IMR-90 (cell line): Measurements from ENCODE around the gene SNX5. TPM values are rescaled to one million over a fixed set of nuclear protein-coding genes. Genes with fewer than 3 reads are reported as not detected.

Experiments
- ATAC-seq: fragments of 200-7000 bp; cut with Tn5 transposase; 2 replicates; pipeline ENCODE4 v1.9.1; 2020; ENCODE audit warnings: low read depth, mild to moderate bottlenecking, moderate library complexity
- BruUV-seq: library from RNA; stranded (reverse); fragments of 400-500 nt; replicated peaks from 2 replicates; lab custom pipeline; 2021; lab: Mats Ljungman, UMichigan
- CTCF ChIA-PET: fragments of 300-600 bp; formaldehyde crosslinking; extraction: SDS; loops from one replicate; lab custom pipeline; 2021; ENCODE audit warnings: antibody characterized with exemption; lab: Yijun Ruan, JAX
- POLR2A ChIA-PET: fragments of 300-600 bp; sonication (Branson Sonifier 250); formaldehyde crosslinking; loops from one replicate; lab custom pipeline; 2022; ENCODE audit warnings: antibody characterized with exemption; ENCODE audit not compliant: unreplicated experiment; lab: Charles Lee
- DNase-seq: peaks from one replicate; pipeline ENCODE4 v3.0.0; 2013
- H2AFZ ChIP-seq: replicated peaks from 2 replicates; pipeline ENCODE3; 2013; ENCODE audit warnings: low read length, mild to moderate bottlenecking; ENCODE audit not compliant: poor library complexity
- H2AK5ac ChIP-seq: 2 replicates; pipeline ENCODE4 v1.6.1; 2013; ENCODE audit warnings: low read depth, low read length, inconsistent platforms
- H2AK9ac ChIP-seq: replicated peaks from 2 replicates; pipeline ENCODE3; 2013; ENCODE audit warnings: mild to moderate bottlenecking, low read depth, low read length, moderate library complexity; ENCODE audit not compliant: poor library complexity
- H2BK120ac ChIP-seq: 2 replicates; pipeline ENCODE4 v1.6.1; 2013; ENCODE audit warnings: low read depth, low read length, inconsistent platforms
- H2BK15ac ChIP-seq: 3 replicates; pipeline ENCODE4 v1.6.1; 2013; ENCODE audit warnings: low read depth, low read length, inconsistent platforms
- H2BK20ac ChIP-seq: 2 replicates; pipeline ENCODE4 v1.6.1; 2013; ENCODE audit warnings: low read depth, mild to moderate bottlenecking, inconsistent platforms, low read length, moderate library complexity
- H2BK5ac ChIP-seq: 2 replicates; pipeline ENCODE4 v1.6.1; 2013; ENCODE audit warnings: mild to moderate bottlenecking, low read depth, low read length, inconsistent platforms; ENCODE audit not compliant: poor library complexity, severe bottlenecking
- H3K14ac ChIP-seq: replicated peaks from 2 replicates; pipeline ENCODE4 v1.6.1; 2013; ENCODE audit warnings: low read depth, low read length, inconsistent platforms
- H3K18ac ChIP-seq: 2 replicates; pipeline ENCODE4 v1.6.1; 2013; ENCODE audit warnings: low read depth, low read length, control low read depth
- H3K23ac ChIP-seq: 2 replicates; pipeline ENCODE4 v1.6.1; 2013; ENCODE audit warnings: low read depth, low read length, inconsistent platforms
- H3K27ac ChIP-seq: 2 replicates; pipeline ENCODE4 v1.5.1; 2013; ENCODE audit warnings: mild to moderate bottlenecking, control low read depth, low read length; ENCODE audit not compliant: insufficient read depth
- H3K27me3 ChIP-seq: 2 replicates; pipeline ENCODE4 v1.6.1; 2013; ENCODE audit warnings: low read length; ENCODE audit not compliant: control insufficient read depth, insufficient read depth
- H3K36me3 ChIP-seq: 2 replicates; pipeline ENCODE4 v1.6.1; 2013; ENCODE audit warnings: low read length, mixed read lengths; ENCODE audit not compliant: control insufficient read depth, insufficient read depth
- H3K4ac ChIP-seq: 2 replicates; pipeline ENCODE4 v1.6.1; 2013; ENCODE audit warnings: low read depth, low read length, inconsistent platforms
- H3K4me1 ChIP-seq: 2 replicates; pipeline ENCODE4 v1.6.1; 2013; ENCODE audit warnings: low read length, mixed read lengths; ENCODE audit not compliant: control insufficient read depth, insufficient read depth
- H3K4me2 ChIP-seq: 2 replicates; pipeline ENCODE4 v1.6.1; 2013; ENCODE audit warnings: low read depth, mild to moderate bottlenecking, control low read depth, low read length, moderate library complexity
- H3K4me3 ChIP-seq: 2 replicates; pipeline ENCODE4 v1.5.1; 2013; ENCODE audit warnings: low read depth, mild to moderate bottlenecking, control low read depth, low read length, moderate library complexity; ENCODE audit not compliant: insufficient read depth
- H3K56ac ChIP-seq: 2 replicates; pipeline ENCODE4 v1.6.1; 2013; ENCODE audit warnings: low read length, inconsistent platforms; ENCODE audit not compliant: insufficient read depth; ENCODE audit errors: extremely low read depth
- H3K79me1 ChIP-seq, 2 experiments: 2 replicates each; pipeline ENCODE4 v1.6.1; 2013; ENCODE audit warnings: low read length in 2 of 2, inconsistent platforms in 1 of 2, low read depth in 1 of 2
- H3K9ac ChIP-seq: 2 replicates; pipeline ENCODE4 v1.6.1; 2013; ENCODE audit warnings: low read depth, low read length, control low read depth
- H3K9me1 ChIP-seq: 2 replicates; pipeline ENCODE4 v1.6.1; 2013; ENCODE audit warnings: low read length, inconsistent platforms; ENCODE audit not compliant: insufficient read depth
- H3K9me3 ChIP-seq: 2 replicates; pipeline ENCODE4 v1.6.1; 2013; ENCODE audit warnings: low read length; ENCODE audit not compliant: control insufficient read depth, insufficient read depth
- H4K20me1 ChIP-seq: 2 replicates; pipeline ENCODE4 v1.6.1; 2013; ENCODE audit warnings: low read length, inconsistent platforms; ENCODE audit not compliant: insufficient read depth
- H4K5ac ChIP-seq: 2 replicates; pipeline ENCODE4 v1.6.1; 2013; ENCODE audit warnings: mild to moderate bottlenecking, low read depth, low read length, control low read depth
- H4K8ac ChIP-seq, 2 experiments: 2 replicates each; pipeline ENCODE4 v1.6.1; 2013; ENCODE audit warnings: low read depth in 2 of 2, low read length in 2 of 2, control low read depth in 1 of 2, inconsistent platforms in 1 of 2
- H4K91ac ChIP-seq: 2 replicates; pipeline ENCODE4 v1.6.1; 2013; ENCODE audit warnings: low read depth, low read length, inconsistent platforms; ENCODE audit not compliant: insufficient read depth
- BHLHE40 ChIP-seq: fragments of 150-350 bp; IDR thresholded peaks from 2 replicates; pipeline ENCODE4 v1.6.1; 2016; ENCODE audit warnings: mild to moderate bottlenecking, low read depth, low read length
- CEBPB ChIP-seq: IDR thresholded peaks from 2 replicates; pipeline ENCODE4 v1.6.1; 2012; ENCODE audit warnings: low read depth, low read length, improper control_type of control experiment
- CHD1 ChIP-seq: IDR thresholded peaks from 2 replicates; pipeline ENCODE4 v1.6.1; 2012; ENCODE audit warnings: low read depth, low read length, improper control_type of control experiment
- FOS ChIP-seq: fragments of 150-350 bp; IDR thresholded peaks from 2 replicates; pipeline ENCODE4 v1.6.1; 2016; ENCODE audit warnings: low read depth, low read length
- MAFK ChIP-seq: IDR thresholded peaks from 2 replicates; pipeline ENCODE4 v1.6.1; 2012; ENCODE audit warnings: low read depth, low read length, improper control_type of control experiment
- MAZ ChIP-seq: IDR thresholded peaks from 2 replicates; pipeline ENCODE4 v1.6.1; 2012; ENCODE audit warnings: low read depth, mild to moderate bottlenecking, low read length, improper control_type of control experiment, moderate library complexity, borderline replicate concordance
- MXI1 ChIP-seq: IDR thresholded peaks from 2 replicates; pipeline ENCODE4 v1.6.1; 2012; ENCODE audit warnings: low read depth, mild to moderate bottlenecking, low read length, moderate library complexity, borderline replicate concordance
- NFE2L2 ChIP-seq: fragments of 150-350 bp; IDR thresholded peaks from 2 replicates; pipeline ENCODE4 v1.6.1; 2016; ENCODE audit warnings: low read depth, mild to moderate bottlenecking, low read length
- POLR2A ChIP-seq: IDR thresholded peaks from 2 replicates; pipeline ENCODE4 v1.6.1; 2012; ENCODE audit warnings: mild to moderate bottlenecking, low read depth, low read length
- RAD21 ChIP-seq: IDR thresholded peaks from 2 replicates; pipeline ENCODE4 v1.6.1; 2012; ENCODE audit warnings: low read length, improper control_type of control experiment
- RCOR1 ChIP-seq: IDR thresholded peaks from 2 replicates; pipeline ENCODE4 v1.6.1; 2012; ENCODE audit warnings: mild to moderate bottlenecking, low read length, improper control_type of control experiment; ENCODE audit not compliant: insufficient replicate concordance
- RFX5 ChIP-seq: IDR thresholded peaks from 2 replicates; pipeline ENCODE4 v1.8.0; 2012; ENCODE audit warnings: low read depth, mild to moderate bottlenecking, low read length, moderate library complexity
- SMC3 ChIP-seq: fragments of 150-350 bp; IDR thresholded peaks from 2 replicates; pipeline ENCODE4 v1.6.1; 2016; ENCODE audit warnings: low read depth, mild to moderate bottlenecking, antibody characterized with exemption, low read length, moderate library complexity
- WGBS, 2 experiments: methylation state at CpG; one replicate each; pipeline versions ENCODE4 v1.1.5 to v1.1.7; 2013; ENCODE audit warnings: missing lambda C conversion rate in 2 of 2; ENCODE audit not compliant: insufficient read length in 1 of 2; ENCODE audit errors: extremely low coverage in 2 of 2; 5-methylcytosine and 5-hydroxymethylcytosine counted together
- dilution Hi-C: fragments of 300-500 bp; cut with HindIII; formaldehyde crosslinking; loops from one replicate; pipeline ENCODE4 v1.14.3; 2018; ENCODE audit warnings: low sequenced_read_pairs; ENCODE audit not compliant: unreplicated experiment
- in situ Hi-C: fragments of 300-500 bp; cut with MboI; formaldehyde crosslinking; loops from 3 replicates; pipeline ENCODE4 v1.14.3; 2019; ENCODE audit warnings: low sequenced_read_pairs, inconsistent platforms, mixed read lengths
- intact Hi-C: fragments of 100-400 bp; cut with micrococcal nuclease; formaldehyde crosslinking; loops from 2 replicates; pipeline ENCODE4 v1.10.0; 2022
- polyA plus RNA-seq, 3 experiments: library from polyadenylated mRNA; depleted of rRNA; stranded (reverse); fragments of >200 nt; gene quantifications; 2 replicates each; pipeline ENCODE4 v1.2.3, GENCODE V29; 2012; ENCODE audit warnings: low replicate concordance in 1 of 3
- total RNA-seq: library from RNA; depleted of rRNA; stranded (reverse); fragments of >200 nt; gene quantifications from 2 replicates; pipeline ENCODE4 v1.2.3, GENCODE V29; 2012
- TF ChIP-seq, protein P1 (sequence below): fragments of 150-350 bp; IDR thresholded peaks from 2 replicates; pipeline ENCODE4 v1.6.1; 2016; ENCODE audit warnings: low read depth, mild to moderate bottlenecking, low read length, moderate library complexity, borderline replicate concordance
- TF ChIP-seq, protein P2 (sequence below): conservative IDR thresholded peaks from 2 replicates; pipeline ENCODE4 v1.5.1; 2012; ENCODE audit warnings: mild to moderate bottlenecking, low read depth, low read length, improper control_type of control experiment
- TF ChIP-seq, protein P3 (sequence below): fragments of 150-350 bp; IDR thresholded peaks from 2 replicates; pipeline ENCODE4 v1.6.1; 2017; ENCODE audit warnings: mild to moderate bottlenecking, antibody characterized with exemption, low read length, low read depth

Gene SNX5
- total and polyA plus RNA-seq, 2 of the 4 experiments (the other 2 are of a cell fraction): 65.4 to 92.8 TPM

- ATAC-seq: no peak
- Histone ChIP-seq H3K36me3 (no peaks in the 10 kb centered on the region), H2AK5ac (no peak overlapping the region; the same call in 1 of the 2 replicates), H3K9me3 (peaks cover 11% of the 10 kb centered on the region), H3K9me1 (peaks cover 7% of the 10 kb centered on the region), H2BK15ac (no peak overlapping the region), H3K56ac (no peak overlapping the region), H3K4me1 (peaks cover 13% of the 10 kb centered on the region), H3K4ac (no peak overlapping the region; the same call in 1 of the 2 replicates), H3K27me3 (no peaks in the 10 kb centered on the region), H3K23ac (no peak overlapping the region), H3K79me1 (peaks cover 0 to 12% of the 10 kb centered on the region in 2 experiments; a peak in 3 of 4 replicates), H4K5ac (no peak overlapping the region), H4K91ac (no peak overlapping the region), H3K18ac (no peak overlapping the region), H3K4me2 (no peak overlapping the region), H4K8ac (no peak overlapping the region), H2AFZ (no peak overlapping the region), H3K4me3 (no peak overlapping the region), H3K14ac (no peak overlapping the region), H4K20me1 (no peaks in the 10 kb centered on the region), H2BK120ac (no peak overlapping the region), H2AK9ac (no peak overlapping the region), H3K27ac (no peak overlapping the region), H2BK20ac (no peak overlapping the region), H3K9ac (no peak overlapping the region), H2BK5ac (no peak overlapping the region)
- ChIA-PET CTCF (no interaction called here), POLR2A (no interaction called here)
- TF ChIP-seq SMC3 (no peak), BHLHE40 (no peak), MAZ (no peak), NFE2L2 (no peak), RCOR1 (no peak), CEBPB (no peak), MAFK (no peak), MXI1 (no peak), CHD1 (no peak), POLR2A (no peak), RFX5 (no peak), FOS (no peak), RAD21 (no peak)
- TF ChIP-seq, protein P1, sequence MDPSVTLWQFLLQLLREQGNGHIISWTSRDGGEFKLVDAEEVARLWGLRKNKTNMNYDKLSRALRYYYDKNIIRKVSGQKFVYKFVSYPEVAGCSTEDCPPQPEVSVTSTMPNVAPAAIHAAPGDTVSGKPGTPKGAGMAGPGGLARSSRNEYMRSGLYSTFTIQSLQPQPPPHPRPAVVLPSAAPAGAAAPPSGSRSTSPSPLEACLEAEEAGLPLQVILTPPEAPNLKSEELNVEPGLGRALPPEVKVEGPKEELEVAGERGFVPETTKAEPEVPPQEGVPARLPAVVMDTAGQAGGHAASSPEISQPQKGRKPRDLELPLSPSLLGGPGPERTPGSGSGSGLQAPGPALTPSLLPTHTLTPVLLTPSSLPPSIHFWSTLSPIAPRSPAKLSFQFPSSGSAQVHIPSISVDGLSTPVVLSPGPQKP: no peak
- TF ChIP-seq, protein P2, sequence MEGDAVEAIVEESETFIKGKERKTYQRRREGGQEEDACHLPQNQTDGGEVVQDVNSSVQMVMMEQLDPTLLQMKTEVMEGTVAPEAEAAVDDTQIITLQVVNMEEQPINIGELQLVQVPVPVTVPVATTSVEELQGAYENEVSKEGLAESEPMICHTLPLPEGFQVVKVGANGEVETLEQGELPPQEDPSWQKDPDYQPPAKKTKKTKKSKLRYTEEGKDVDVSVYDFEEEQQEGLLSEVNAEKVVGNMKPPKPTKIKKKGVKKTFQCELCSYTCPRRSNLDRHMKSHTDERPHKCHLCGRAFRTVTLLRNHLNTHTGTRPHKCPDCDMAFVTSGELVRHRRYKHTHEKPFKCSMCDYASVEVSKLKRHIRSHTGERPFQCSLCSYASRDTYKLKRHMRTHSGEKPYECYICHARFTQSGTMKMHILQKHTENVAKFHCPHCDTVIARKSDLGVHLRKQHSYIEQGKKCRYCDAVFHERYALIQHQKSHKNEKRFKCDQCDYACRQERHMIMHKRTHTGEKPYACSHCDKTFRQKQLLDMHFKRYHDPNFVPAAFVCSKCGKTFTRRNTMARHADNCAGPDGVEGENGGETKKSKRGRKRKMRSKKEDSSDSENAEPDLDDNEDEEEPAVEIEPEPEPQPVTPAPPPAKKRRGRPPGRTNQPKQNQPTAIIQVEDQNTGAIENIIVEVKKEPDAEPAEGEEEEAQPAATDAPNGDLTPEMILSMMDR: no peak
- TF ChIP-seq, protein P3, sequence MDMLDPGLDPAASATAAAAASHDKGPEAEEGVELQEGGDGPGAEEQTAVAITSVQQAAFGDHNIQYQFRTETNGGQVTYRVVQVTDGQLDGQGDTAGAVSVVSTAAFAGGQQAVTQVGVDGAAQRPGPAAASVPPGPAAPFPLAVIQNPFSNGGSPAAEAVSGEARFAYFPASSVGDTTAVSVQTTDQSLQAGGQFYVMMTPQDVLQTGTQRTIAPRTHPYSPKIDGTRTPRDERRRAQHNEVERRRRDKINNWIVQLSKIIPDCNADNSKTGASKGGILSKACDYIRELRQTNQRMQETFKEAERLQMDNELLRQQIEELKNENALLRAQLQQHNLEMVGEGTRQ: no peak
- intact Hi-C loops: no loop called here
- in situ Hi-C loops: no loop called here
- BruUV-seq: no TSS peak
- dilution Hi-C loops: no loop called here
- no peak for DNase-seq
- no CpG with 5 or more reads among the region's 3 CpGs for WGBS, 2 experiments
Measured at GRCh38 chr20:17893445-17893844, 75.1 kb downstream of the SNX5 start.
